HTERT RPE-1 (cell line): Measurements from ENCODE around the gene PKN3.

ENCODE experiments used
- in situ Hi-C: fragments of 300-500 bp; cut with MboI; formaldehyde crosslinking; loops from 4 replicates; pipeline ENCODE4 v1.14.3; 2020; ENCODE audit warnings: low sequenced_read_pairs

Gene PKN3

GRCh38 chr9:128715436-128715750, 13.1 kb downstream of the PKN3 start:
- in situ Hi-C loops, result no loop called here

- in situ Hi-C loops, result no loop called here
Observed at GRCh38 chr9:128716581-128717254, 14.4 kb downstream of the PKN3 start.

- in situ Hi-C loops, result no loop called here
Observed at GRCh38 chr9:128718047-128718446, 15.7 kb downstream of the PKN3 start.

GRCh38 chr9:128718475-128718874, 16.2 kb downstream of the PKN3 start:
- in situ Hi-C loops, result no loop called here

- in situ Hi-C loops, result no loop called here
Observed at GRCh38 chr9:128719919-128720605, 17.8 kb downstream of the PKN3 start.

GRCh38 chr9:128720841-128721486, 18.7 kb downstream of the PKN3 start:
- in situ Hi-C loops, result no loop called here

GRCh38 chr9:128721487-128722010, 19.2 kb downstream of the PKN3 start:
- in situ Hi-C loops, result no loop called here

GRCh38 chr9:128722380-128723351, 20.4 kb downstream of the PKN3 start:
- in situ Hi-C loops, result no loop called here

- in situ Hi-C loops, result no loop called here
Observed at GRCh38 chr9:128723352-128723865, 21.1 kb downstream of the PKN3 start.

GRCh38 chr9:128723866-128724743, 21.8 kb downstream of the PKN3 start, which contains the start of gene ZDHHC12:
Gene ZDHHC12, minus strand, starts transcription at chr9:128724127. Its CDS starts 34 bp downstream, at chr9:128724093.
- in situ Hi-C loops, result no loop called here

GRCh38 chr9:128724744-128725211, 22.5 kb downstream of the PKN3 start:
- in situ Hi-C loops, result no loop called here

- in situ Hi-C loops, result no loop called here
Observed at GRCh38 chr9:128727640-128728248, 25.4 kb downstream of the PKN3 start.

- in situ Hi-C loops, result no loop called here
Observed at GRCh38 chr9:128728298-128728697, 26.0 kb downstream of the PKN3 start.

GRCh38 chr9:128729302-128729701, 27.0 kb downstream of the PKN3 start:
- in situ Hi-C loops, result no loop called here

- in situ Hi-C loops, result no loop called here
Observed at GRCh38 chr9:128729766-128730517, 27.6 kb downstream of the PKN3 start.

- in situ Hi-C loops, result no loop called here
Observed at GRCh38 chr9:128731093-128731492, 28.8 kb downstream of the PKN3 start.

- in situ Hi-C loops, result no loop called here
Observed at GRCh38 chr9:128731691-128732090, 29.4 kb downstream of the PKN3 start.

- in situ Hi-C loops, result no loop called here
Observed at GRCh38 chr9:128732576-128732975, 30.3 kb downstream of the PKN3 start.
